Suppressor macrophage (primary cell): Measurements from ENCODE around the gene MAST4.
A peak's percentile ranks its signal among the peaks of the same experiment; 100 is the strongest.
"Not testable (repeated sequence)": the region's sequence is repeated elsewhere in the genome, so short reads cannot be mapped to it uniquely, and the experiment has no call there.

ENCODE experiments used
- DNase-seq, 4 experiments: peaks; one replicate each; pipeline ENCODE4 v3.0.0-alpha.2; 2020 to 2022

Gene MAST4

DNA sequence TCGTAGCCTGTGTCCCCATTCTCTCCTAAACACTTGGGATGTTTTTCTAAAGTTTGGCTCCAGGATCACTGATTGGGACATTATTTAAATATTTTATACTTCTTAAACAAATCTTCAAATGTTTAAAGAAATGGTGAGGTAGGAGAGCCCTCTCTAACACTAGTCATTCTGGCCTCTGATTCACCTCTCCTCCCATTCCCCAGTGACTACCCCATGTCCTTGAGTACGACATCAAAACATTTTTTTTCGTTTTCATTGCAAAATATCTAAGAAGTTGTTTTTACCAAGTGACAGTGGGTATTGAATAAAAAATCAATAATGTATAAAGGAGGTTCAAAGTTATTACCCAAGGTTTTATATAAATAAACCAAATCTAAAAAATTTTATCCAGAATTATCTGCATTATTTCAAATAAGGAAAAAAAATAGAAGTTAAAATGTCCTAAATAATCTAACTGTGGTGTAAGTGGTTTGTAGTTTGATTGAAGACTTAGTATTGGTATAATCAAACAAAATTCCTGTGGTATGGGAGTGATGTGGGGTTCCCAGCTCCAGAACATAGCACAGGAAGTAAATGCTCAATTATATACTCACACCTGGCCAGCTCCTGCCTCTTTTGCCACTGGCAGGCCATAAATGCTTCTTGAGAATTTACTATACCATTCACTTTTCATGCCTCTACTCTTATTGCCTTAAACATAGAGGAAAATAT is 51.1 kb downstream of the MAST4 start:
- no peak for DNase-seq

DNA sequence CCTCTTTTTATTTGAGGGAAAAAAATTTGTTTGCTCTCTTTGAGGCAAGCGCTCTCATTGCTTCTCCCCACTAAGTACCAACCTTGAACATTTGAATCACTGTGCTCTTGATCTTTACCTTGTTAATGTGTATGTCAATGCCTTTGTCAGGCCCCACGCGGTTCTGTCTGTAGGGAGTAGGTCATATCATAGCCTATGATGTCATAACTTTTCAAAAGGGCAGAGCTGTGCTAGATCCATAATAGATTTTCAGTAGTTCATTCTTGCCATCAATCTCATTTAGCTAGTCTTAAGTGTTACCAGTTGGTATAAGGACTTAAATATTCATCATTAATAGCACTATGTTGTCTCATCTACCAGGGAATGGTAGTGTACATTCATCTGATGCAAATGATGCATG is 56.6 kb downstream of the MAST4 start:
- DNase-seq, result no peak

GRCh38 chr5:66653325-66653724 is 57.1 kb downstream of the MAST4 start:
- peak in 1 of 4 experiments; percentile 24 for DNase-seq

DNA sequence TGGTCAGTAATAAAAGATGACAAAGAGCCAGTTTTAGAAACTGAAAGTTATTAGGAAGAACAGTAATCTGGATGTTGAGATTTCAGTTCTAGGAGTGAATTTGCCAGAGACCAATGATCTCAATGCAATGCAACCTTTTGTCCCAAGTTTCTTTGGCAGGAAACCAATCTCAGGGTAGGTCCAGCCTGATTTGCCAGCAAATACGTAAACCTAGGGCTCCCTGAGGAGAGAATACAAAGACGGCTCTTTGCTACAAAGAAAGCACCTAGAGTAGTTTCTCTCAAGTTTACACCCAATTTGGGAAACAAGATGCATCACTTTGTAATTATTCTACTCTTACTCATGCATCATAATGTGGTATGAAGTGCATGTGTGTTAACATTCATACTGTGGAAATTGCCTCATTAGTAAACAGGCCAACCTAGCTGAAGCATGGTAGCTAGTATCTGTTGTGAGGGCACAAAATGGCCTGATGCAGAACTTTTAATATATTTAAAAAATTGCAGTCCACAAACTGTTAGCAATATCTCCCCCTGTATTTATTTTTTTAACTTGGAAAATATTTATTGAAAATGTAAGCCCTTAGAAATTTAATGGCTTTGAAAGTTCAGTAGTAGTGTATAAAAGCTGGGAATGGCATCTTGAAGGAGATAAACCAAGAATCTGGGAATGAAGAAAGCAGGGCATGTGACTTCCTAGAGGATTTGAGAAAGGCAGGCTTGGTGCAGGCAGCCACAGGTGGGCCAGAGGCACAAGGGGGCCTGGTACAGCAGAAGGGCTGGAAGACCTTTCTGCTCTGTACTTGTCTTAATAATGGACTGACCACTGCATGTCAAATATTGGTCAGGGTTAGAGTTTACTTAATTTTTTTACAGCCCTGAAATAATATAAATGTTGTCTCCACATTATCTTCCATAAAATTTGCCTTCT is 59.5 kb downstream of the MAST4 start:
- DNase-seq, result no peak

DNA sequence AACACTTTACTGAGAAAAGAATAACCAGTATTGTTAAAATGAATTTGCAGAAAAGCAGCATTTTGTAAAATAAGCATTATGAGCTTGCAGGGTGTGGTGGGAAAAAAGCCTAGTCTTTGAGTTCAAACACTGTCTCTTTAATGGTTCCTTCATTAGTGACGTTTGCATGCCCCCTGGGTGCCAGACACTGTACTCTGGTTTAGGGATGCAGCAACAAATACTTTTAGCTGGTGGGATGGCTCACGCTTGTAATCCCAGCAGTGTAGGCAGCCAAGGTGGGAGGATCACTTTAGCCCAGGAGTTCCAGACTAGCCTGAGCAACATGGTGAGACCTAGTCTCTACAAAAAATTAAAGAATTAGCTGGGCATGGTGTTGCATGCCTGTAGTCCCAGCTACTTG is 62.3 kb downstream of the MAST4 start:
- no peak for DNase-seq

DNA sequence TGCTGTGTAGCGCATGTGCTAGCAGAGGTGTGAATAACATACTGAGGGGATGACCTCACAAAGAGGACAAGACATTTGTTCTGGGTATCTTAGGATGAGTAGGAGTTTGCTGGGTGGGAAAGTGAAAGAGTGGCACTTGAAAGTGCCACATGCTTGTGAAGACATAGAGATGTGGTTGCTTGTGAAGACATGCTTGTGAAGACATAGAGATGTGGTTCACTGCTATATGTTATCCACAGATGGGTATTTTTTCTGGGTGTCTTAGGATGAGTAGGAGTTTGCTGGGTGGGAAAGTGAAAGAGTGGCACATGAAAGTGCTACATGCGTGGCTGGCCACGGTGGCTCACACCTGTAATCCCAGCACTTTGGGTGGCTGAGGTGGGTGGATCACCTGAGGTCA is 63.6 kb downstream of the MAST4 start:
- no peak for DNase-seq

GRCh38 chr5:66660396-66660795 is 64.2 kb downstream of the MAST4 start:
- no peak for DNase-seq

GRCh38 chr5:66661149-66661548 is 65.0 kb downstream of the MAST4 start:
- no peak for DNase-seq

- peak in 2 of 4 experiments; percentile 23 to 31 for DNase-seq
These were observed 70.6 kb downstream of the MAST4 start for GRCh38 chr5:66666778-66667177.

DNA sequence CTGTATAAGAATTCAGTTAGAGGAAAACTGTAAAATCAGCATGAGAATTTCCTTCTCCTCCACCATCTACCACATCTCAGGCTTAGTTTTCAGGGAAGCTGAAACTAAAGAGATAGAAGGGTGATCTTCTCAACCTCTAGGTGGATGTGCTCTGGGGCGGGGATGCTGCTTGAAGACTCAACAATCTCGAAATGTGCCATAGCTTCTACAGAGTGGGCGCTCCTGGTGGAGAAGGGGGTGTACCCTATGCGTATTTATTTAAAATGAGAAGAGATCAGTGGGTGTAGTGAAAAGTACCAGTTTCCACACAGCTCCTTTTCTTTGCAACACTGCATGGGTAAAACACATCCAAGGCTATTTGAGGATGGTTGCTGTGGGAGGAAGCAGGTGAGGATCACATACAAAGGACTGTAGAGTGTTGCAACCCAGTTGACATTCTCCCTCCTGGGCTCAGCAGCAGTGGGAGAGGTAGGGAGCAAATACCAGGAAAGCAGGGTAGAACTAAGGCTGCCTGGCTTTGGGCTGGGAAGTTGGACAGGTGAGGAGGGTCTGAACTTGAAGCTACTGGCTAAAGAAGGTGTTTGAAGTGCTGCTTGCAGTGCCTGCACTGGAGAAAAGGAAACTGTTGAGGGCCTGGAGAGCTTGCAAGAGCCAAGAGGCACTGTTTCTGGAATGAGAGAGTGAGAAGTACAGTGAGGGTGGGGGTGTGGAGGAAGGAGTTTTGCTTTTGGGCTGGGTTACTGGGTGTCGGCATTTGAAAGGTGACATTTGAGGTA is 73.1 kb downstream of the MAST4 start:
- no peak for DNase-seq

GRCh38 chr5:66669862-66670195 is 73.6 kb downstream of the MAST4 start:
- DNase-seq, result no peak

DNA sequence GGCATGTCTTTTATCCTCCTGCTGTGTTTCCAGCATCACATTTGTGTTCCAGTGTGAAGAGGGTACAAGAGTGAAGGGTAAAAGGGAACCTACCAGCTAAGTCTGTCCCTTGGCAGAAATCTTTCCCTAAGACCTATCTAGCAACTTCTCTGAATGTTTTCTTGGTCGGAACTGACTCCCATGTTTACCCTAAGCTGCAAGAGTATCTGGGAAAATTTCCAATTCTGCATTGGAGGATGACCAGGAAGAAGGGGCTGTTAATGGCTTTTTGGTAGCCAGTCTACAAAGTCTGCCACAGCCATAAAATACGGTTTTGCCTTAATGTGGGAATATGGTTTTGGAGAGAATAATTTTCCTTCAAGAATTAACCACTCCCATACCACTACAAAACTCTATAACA is 75.1 kb downstream of the MAST4 start:
- no peak for DNase-seq

GRCh38 chr5:66674802-66675201 is 78.6 kb downstream of the MAST4 start:
- DNase-seq, result no peak

GRCh38 chr5:66675406-66675805 is 79.2 kb downstream of the MAST4 start:
- DNase-seq, result no peak

- no peak for DNase-seq
These were observed 84.0 kb downstream of the MAST4 start for GRCh38 chr5:66680221-66680620.

GRCh38 chr5:66680804-66681203 is 84.6 kb downstream of the MAST4 start:
- DNase-seq, result peak in 2 of 4 experiments; percentile 30 to 34

- DNase-seq, result no peak
These were observed 88.5 kb downstream of the MAST4 start for GRCh38 chr5:66684663-66685062.

DNA sequence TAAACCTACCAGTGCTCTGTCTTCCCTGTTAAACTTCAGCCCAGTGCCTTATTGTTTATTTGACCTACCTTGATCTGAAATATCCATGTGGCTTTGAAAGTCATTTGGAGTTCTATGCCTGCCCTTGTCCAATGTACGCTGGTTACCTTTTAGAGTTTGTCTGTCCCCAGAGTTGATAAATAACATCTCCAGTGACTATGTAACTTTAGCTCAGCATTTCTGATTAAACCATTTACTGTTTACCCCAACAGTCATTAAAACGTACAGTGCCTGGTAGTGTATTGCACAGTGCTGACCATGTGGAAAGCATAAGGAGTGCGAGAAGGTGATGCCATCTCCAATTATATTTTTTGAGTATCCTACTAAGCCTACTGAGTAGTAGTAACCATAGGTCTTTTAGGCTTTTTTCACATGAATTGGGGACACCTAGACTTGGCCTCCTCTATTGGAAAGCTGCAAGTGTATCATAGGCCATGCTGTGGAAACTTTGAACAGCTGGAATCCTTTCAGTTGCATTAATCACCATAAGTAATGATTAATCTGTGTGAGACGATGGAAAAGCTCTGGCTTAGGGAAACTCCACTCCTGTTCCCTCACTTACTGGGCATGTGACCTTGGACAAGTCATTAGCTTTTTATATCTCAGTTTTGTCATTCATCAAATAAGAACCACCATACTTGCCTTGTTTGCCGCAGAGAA is 93.5 kb downstream of the MAST4 start:
- no peak for DNase-seq

GRCh38 chr5:66694036-66694435 is 97.8 kb downstream of the MAST4 start:
- no peak for DNase-seq

GRCh38 chr5:66695840-66696239 is 99.6 kb downstream of the MAST4 start:
- DNase-seq, result not testable (repeated sequence)

DNA sequence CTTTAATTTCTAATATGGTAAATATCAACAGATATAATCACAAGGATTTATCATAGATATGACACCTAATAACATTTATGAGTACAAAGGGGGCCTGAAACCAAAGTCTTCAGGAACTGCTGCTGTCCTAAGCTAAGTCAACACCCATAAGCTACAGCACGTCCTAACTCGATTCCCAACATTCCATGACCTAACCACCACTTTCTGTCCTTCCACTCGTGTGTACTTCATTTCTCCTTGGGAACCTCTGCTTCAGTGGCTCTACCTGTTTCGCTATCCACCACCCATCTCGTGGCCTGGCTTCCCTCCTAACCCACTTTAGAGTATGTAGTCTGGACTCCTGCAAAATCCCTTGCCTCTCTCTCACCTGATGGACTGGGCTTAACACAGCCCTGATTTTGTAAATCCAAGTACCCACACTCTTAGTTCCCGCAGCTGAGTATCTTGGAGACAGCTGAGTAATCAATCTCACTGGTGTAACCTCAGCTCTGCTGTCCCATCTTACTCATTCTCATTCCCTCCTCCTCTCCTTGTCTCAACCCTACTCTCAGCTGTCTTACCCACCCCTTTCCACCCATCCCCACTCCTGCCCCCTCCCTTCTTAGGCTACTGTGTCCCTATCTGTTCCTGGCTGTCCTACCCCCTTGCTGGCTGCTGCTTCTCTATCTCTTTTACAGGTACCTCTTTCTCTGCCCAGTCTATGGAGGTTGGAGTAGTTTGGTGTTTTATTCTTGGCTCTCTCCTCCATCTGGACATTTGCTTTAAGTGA is 101.8 kb downstream of the MAST4 start:
- no peak for DNase-seq

DNA sequence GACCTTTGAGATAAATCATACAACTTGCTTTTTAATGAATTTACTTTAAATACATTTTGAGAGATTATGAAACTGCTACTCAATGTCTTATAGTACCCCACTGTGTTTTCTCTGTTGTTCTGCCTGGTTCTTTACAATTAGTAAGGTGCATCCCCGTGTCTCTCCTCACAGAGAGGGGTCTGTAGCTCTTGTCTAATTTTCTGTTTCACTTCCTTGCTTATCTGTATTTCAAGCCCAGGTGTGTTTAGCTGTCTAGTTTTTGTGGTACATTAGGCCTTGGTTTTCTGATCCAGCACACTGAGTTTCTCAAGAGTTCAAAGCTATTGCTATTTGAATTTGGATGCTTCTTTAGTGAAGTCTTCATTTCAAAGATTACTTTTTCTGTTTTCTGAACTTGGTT is 105.1 kb downstream of the MAST4 start:
- DNase-seq, result no peak
